HK-2 (cell line): ENCODE data around the gene ACTL10.
A peak's percentile ranks its signal among the peaks of the same experiment; 100 is the strongest.
"Not testable (repeated sequence)": the region's sequence is repeated elsewhere in the genome, so short reads cannot be mapped to it uniquely, and the experiment has no call there.

Experiments
- DNase-seq: peaks from one replicate; pipeline ENCODE4 v3.0.0-alpha.2; 2018; ENCODE audit not compliant: unreplicated experiment

The ACTL10 gene

GRCh38 chr20:33666293-33667244 is at the start of gene ACTL10:
TSS of gene ACTL10 (plus strand) at chr20:33666943. CDS start at chr20:33667498, 555 bp downstream.
- DNase-seq = peak; percentile 100

- DNase-seq = no peak
Observed at GRCh38 chr20:33621717-33622400, 44.9 kb upstream of the ACTL10 start.

GRCh38 chr20:33622705-33623365 is 43.9 kb upstream of the ACTL10 start:
- no peak for DNase-seq

- no peak for DNase-seq
Observed at GRCh38 chr20:33624399-33624798, 42.3 kb upstream of the ACTL10 start.

- no peak for DNase-seq
Observed at GRCh38 chr20:33626190-33626589, 40.6 kb upstream of the ACTL10 start.

- no peak for DNase-seq
Observed at GRCh38 chr20:33627577-33628216, 39.0 kb upstream of the ACTL10 start.

GRCh38 chr20:33629533-33629932 is 37.2 kb upstream of the ACTL10 start:
- DNase-seq = no peak

GRCh38 chr20:33629979-33630378 is 36.8 kb upstream of the ACTL10 start:
- DNase-seq = no peak

- DNase-seq = no peak
Observed at GRCh38 chr20:33630507-33630906, 36.2 kb upstream of the ACTL10 start.

- DNase-seq = not testable (repeated sequence)
Observed at GRCh38 chr20:33631910-33632309, 34.8 kb upstream of the ACTL10 start.

GRCh38 chr20:33635341-33635740 is 31.4 kb upstream of the ACTL10 start:
- no peak for DNase-seq

GRCh38 chr20:33636776-33637175 is 30.0 kb upstream of the ACTL10 start:
- DNase-seq = no peak

- DNase-seq = no peak
Observed at GRCh38 chr20:33640287-33640686, 26.5 kb upstream of the ACTL10 start.

- no peak for DNase-seq
Observed at GRCh38 chr20:33644313-33645071, 22.3 kb upstream of the ACTL10 start.

GRCh38 chr20:33645072-33645358 is 21.7 kb upstream of the ACTL10 start:
- no peak for DNase-seq

- DNase-seq = no peak
Observed at GRCh38 chr20:33645396-33645795, 21.3 kb upstream of the ACTL10 start.

- no peak for DNase-seq
Observed at GRCh38 chr20:33646191-33646590, 20.6 kb upstream of the ACTL10 start.

GRCh38 chr20:33646959-33647602 is 19.7 kb upstream of the ACTL10 start:
- not testable (repeated sequence) for DNase-seq

GRCh38 chr20:33647603-33648395 is 18.9 kb upstream of the ACTL10 start:
- DNase-seq = no peak

GRCh38 chr20:33648396-33649004 is 18.2 kb upstream of the ACTL10 start:
- DNase-seq = no peak
